GM20000 (cell line): ENCODE measurements around the gene ELAC1.
A peak's percentile ranks its signal among the peaks of the same experiment; 100 is the strongest.

ENCODE experiments used
- DNase-seq: peaks from one replicate; pipeline ENCODE4 v3.0.0; 2012; ENCODE audit warnings: low spot score
- CTCF ChIP-seq: IDR thresholded peaks from 2 replicates; pipeline ENCODE4 v1.5.1; 2012; ENCODE audit warnings: mild to moderate bottlenecking, control low read depth; ENCODE audit errors: extremely low read depth, missing control alignments

ELAC1 gene

GRCh38 chr18:51021226-51021965 lies 53.6 kb downstream of the ELAC1 start:
- no peak for DNase-seq
- no peak for TF ChIP-seq CTCF

- no peak for TF ChIP-seq CTCF
- DNase-seq, result no peak
Measured at GRCh38 chr18:51025512-51025911, 57.7 kb downstream of the ELAC1 start.

GRCh38 chr18:51028201-51028805 lies 60.5 kb downstream of the ELAC1 start:
- no peak for DNase-seq
- peak; percentile 10 for TF ChIP-seq CTCF

GRCh38 chr18:51029378-51029693 lies 61.5 kb downstream of the ELAC1 start:
- no peak for TF ChIP-seq CTCF
- no peak for DNase-seq

GRCh38 chr18:51029694-51030536 lies 62.1 kb downstream of the ELAC1 start, which contains the start of gene SMAD4:
SMAD4 (plus strand) TSS chr18:51030213; CDS start chr18:51047047, 16,834 bp downstream.
- TF ChIP-seq CTCF, result no peak
- peak; percentile 97 for DNase-seq

- TF ChIP-seq CTCF, result no peak
- DNase-seq, result peak; percentile 87
Measured at GRCh38 chr18:51030537-51031258, 62.9 kb downstream of the ELAC1 start.
